M059J (cell line): ENCODE measurements around the gene KCND1. TPM values are rescaled to one million over a fixed set of nuclear protein-coding genes. Genes with fewer than 3 reads are reported as not detected.

Experiments
- DNase-seq: peaks from one replicate; pipeline ENCODE4 v3.0.0-alpha.2; 2012; ENCODE audit warnings: low read depth
- total RNA-seq: library from RNA; depleted of rRNA; stranded (reverse); fragments of >200 nt; shearing (Covaris generic); gene quantifications from 2 replicates; pipeline ENCODE4 v1.2.3, GENCODE V29; 2014

Gene KCND1
- total RNA-seq, 1 experiment from 2014 or later = 1.7 TPM

GRCh38 chrX:48938721-48939425, 32.8 kb downstream of the KCND1 start:
- DNase-seq = no peak

GRCh38 chrX:48937054-48937907, 34.4 kb downstream of the KCND1 start:
- no peak for DNase-seq

- no peak for DNase-seq
Measured at GRCh38 chrX:48936429-48937053, 35.1 kb downstream of the KCND1 start.

GRCh38 chrX:48935301-48935670, 36.4 kb downstream of the KCND1 start:
- no peak for DNase-seq

GRCh38 chrX:48934581-48935300, 36.9 kb downstream of the KCND1 start:
- no peak for DNase-seq

- DNase-seq = no peak
Measured at GRCh38 chrX:48933757-48934156, 37.9 kb downstream of the KCND1 start.

GRCh38 chrX:48927736-48928382, 43.8 kb downstream of the KCND1 start:
- DNase-seq = no peak

GRCh38 chrX:48927123-48927522, 44.5 kb downstream of the KCND1 start:
- DNase-seq = no peak

- no peak for DNase-seq
Measured at GRCh38 chrX:48924270-48924669, 47.4 kb downstream of the KCND1 start.

GRCh38 chrX:48923771-48924170, 47.9 kb downstream of the KCND1 start:
- DNase-seq = no peak

GRCh38 chrX:48920718-48921104, 50.9 kb downstream of the KCND1 start:
- no peak for DNase-seq

GRCh38 chrX:48919947-48920717, 51.5 kb downstream of the KCND1 start:
- no peak for DNase-seq

- no peak for DNase-seq
Measured at GRCh38 chrX:48919360-48919841, 52.2 kb downstream of the KCND1 start.

GRCh38 chrX:48918643-48919340, 52.9 kb downstream of the KCND1 start, which contains the start of gene PIM2:
Gene PIM2, minus strand, starts transcription at chrX:48919024. Its CDS starts 190 bp downstream, at chrX:48918834.
- peak; percentile 93 for DNase-seq

- no peak for DNase-seq
Measured at GRCh38 chrX:48918301-48918642, 53.4 kb downstream of the KCND1 start.

GRCh38 chrX:48917139-48918001, 54.3 kb downstream of the KCND1 start:
- DNase-seq = peak; percentile 92

- DNase-seq = no peak
Measured at GRCh38 chrX:48914593-48915493, 56.8 kb downstream of the KCND1 start.
